ENCODE measurements around the gene ERBB3.
"Not testable (repeated sequence)": the region's sequence is repeated elsewhere in the genome, so short reads cannot be mapped to it uniquely, and the experiment has no call there.

The ERBB3 gene

GRCh38 chr12:56040963-56041551, 38.9 kb upstream of the ERBB3 start:
- TF ChIP-seq CTCF (IDR thresholded peaks at IDR 0.05; ENCODE audit: low read depth, low read length): no peak
- DNase-seq (ENCODE audit: extremely low read depth, low read depth): no peak

GRCh38 chr12:56041552-56042429, 38.2 kb upstream of the ERBB3 start, which contains the start of gene RPS26:
Gene RPS26 (plus strand): TSS chr12:56041918. CDS start chr12:56042167, 249 bp downstream.
- peak; percentile 99 for DNase-seq (ENCODE audit: extremely low read depth, low read depth)
- TF ChIP-seq CTCF (IDR thresholded peaks at IDR 0.05; ENCODE audit: low read depth, low read length): peak; percentile 42

GRCh38 chr12:56042430-56042813, 37.5 kb upstream of the ERBB3 start:
- not testable (repeated sequence) for DNase-seq (ENCODE audit: extremely low read depth, low read depth)

- no peak for TF ChIP-seq CTCF (IDR thresholded peaks at IDR 0.05; ENCODE audit: low read depth, low read length)
- no peak for DNase-seq (ENCODE audit: extremely low read depth, low read depth)
Measured at GRCh38 chr12:56042843-56043242, 37.1 kb upstream of the ERBB3 start.

GRCh38 chr12:56046027-56046780, 33.8 kb upstream of the ERBB3 start:
- TF ChIP-seq CTCF (IDR thresholded peaks at IDR 0.05; ENCODE audit: low read depth, low read length): no peak
- no peak for DNase-seq (ENCODE audit: extremely low read depth, low read depth)

GRCh38 chr12:56053407-56053893, 26.5 kb upstream of the ERBB3 start:
- TF ChIP-seq CTCF (IDR thresholded peaks at IDR 0.05; ENCODE audit: low read depth, low read length): no peak
- no peak for DNase-seq (ENCODE audit: extremely low read depth, low read depth)

- DNase-seq (ENCODE audit: extremely low read depth, low read depth): not testable (repeated sequence)
Measured at GRCh38 chr12:56059964-56060363, 20.0 kb upstream of the ERBB3 start.

GRCh38 chr12:56061982-56062381, 18.0 kb upstream of the ERBB3 start:
- no peak for TF ChIP-seq CTCF (IDR thresholded peaks at IDR 0.05; ENCODE audit: low read depth, low read length)
- DNase-seq (ENCODE audit: extremely low read depth, low read depth): no peak
